ENCODE measurements around the gene BAIAP2L1. TPM values are rescaled to one million over a fixed set of nuclear protein-coding genes. Genes with fewer than 3 reads are reported as not detected.
A peak's percentile ranks its signal among the peaks of the same experiment; 100 is the strongest.

Gene BAIAP2L1
- total and polyA plus RNA-seq, 2 donors (not counting 1 experiment from before 2014, with no cell fraction given): 3.1 to 5.3 TPM

DNA sequence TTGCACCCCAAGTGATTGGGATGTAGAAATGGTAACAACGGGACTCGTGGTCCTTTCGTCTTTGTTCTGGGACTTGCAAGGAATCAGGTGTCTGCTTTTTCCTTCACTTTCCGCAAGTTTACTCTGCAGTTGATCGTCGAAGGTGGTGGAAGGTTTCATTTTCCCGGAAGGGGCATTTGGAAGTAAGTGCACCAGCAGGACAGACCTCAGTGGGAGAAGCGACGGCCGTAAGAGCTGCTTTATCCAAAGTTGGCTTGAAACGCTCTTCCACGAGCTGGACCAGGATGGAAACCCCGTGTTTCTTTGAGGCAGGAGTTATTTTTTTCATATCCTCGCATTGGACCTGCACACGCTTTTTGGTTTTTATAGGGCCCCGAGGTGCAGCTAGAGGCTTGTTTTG lies 118.2 kb downstream of the BAIAP2L1 start:
- Histone ChIP-seq H3K4me3 (replicated peaks in 1 of 4; ENCODE audit: control extremely low read depth in 1 of 4, insufficient read depth in 1 of 4, low read depth in 3 of 4, low read length in 4 of 4) (peak overlapping the region; percentile 52 to 98 (median 73)), H3K27ac (ENCODE audit: insufficient read depth, low read length) (peak overlapping the region; percentile 88), H2AFZ (ENCODE audit: low read length) (no peak overlapping the region), H3K4me2 (ENCODE audit: extremely low read depth, insufficient read depth, low read length) (peak overlapping the region; percentile 91), H3K79me2 (ENCODE audit: control insufficient read depth, insufficient read depth, low read length) (peaks cover 60% of the 10 kb centered on the region), H3K4me1 (ENCODE audit: control insufficient read depth, extremely low read depth, insufficient read depth, low read length) (peaks cover 28% of the 10 kb centered on the region), H3K36me3 (ENCODE audit: control insufficient read depth, insufficient read depth, low read length) (peaks cover 11% of the 10 kb centered on the region), H3K9ac (ENCODE audit: insufficient read depth, low read length) (peak overlapping the region; percentile 93), H3K27me3 (ENCODE audit: control insufficient read depth, insufficient read depth, low read length) (no peaks in the 10 kb centered on the region), H4K20me1 (ENCODE audit: control insufficient read depth, extremely low read depth, insufficient read depth, low read length) (no peaks in the 10 kb centered on the region), H3K9me3 (ENCODE audit: control insufficient read depth, insufficient read depth, low read depth, low read length) (no peaks in the 10 kb centered on the region)
- no peak for TF ChIP-seq CTCF (conservative IDR thresholded peaks at IDR 0.05 in 1 of 2, IDR thresholded peaks at IDR 0.05 in 1 of 2; ENCODE audit: low read depth in 1 of 2, low read length in 2 of 2)
- no peak for TF ChIP-seq EZH2 (IDR thresholded peaks at IDR 0.05; ENCODE audit: low read length, missing control alignments)
- DNase-seq (ENCODE audit: low read depth in 2 of 2): peak in 1 of 2 donors; percentile 14

- H3K27ac ChIP-seq (ENCODE audit: insufficient read depth, low read length): peak overlapping the region; percentile 88
- peak overlapping the region; percentile 52 to 98 (median 73) for H3K4me3 ChIP-seq (replicated peaks in 1 of 4; ENCODE audit: control extremely low read depth in 1 of 4, insufficient read depth in 1 of 4, low read depth in 3 of 4, low read length in 4 of 4)
- H3K9me3 ChIP-seq (ENCODE audit: control insufficient read depth, insufficient read depth, low read depth, low read length): no peaks in the 10 kb centered on the region
- H4K20me1 ChIP-seq (ENCODE audit: control insufficient read depth, extremely low read depth, insufficient read depth, low read length): no peaks in the 10 kb centered on the region
- no peak overlapping the region for H2AFZ ChIP-seq (ENCODE audit: low read length)
- TF ChIP-seq CTCF (conservative IDR thresholded peaks at IDR 0.05 in 1 of 2, IDR thresholded peaks at IDR 0.05 in 1 of 2; ENCODE audit: low read depth in 1 of 2, low read length in 2 of 2) (no peak), EZH2 (IDR thresholded peaks at IDR 0.05; ENCODE audit: low read length, missing control alignments) (no peak)
- H3K9ac ChIP-seq (ENCODE audit: insufficient read depth, low read length): peak overlapping the region; percentile 93
- no peaks in the 10 kb centered on the region for H3K27me3 ChIP-seq (ENCODE audit: control insufficient read depth, insufficient read depth, low read length)
- H3K36me3 ChIP-seq (ENCODE audit: control insufficient read depth, insufficient read depth, low read length): peaks cover 11% of the 10 kb centered on the region
- DNase-seq (ENCODE audit: low read depth in 2 of 2): no peak
- peaks cover 28% of the 10 kb centered on the region for H3K4me1 ChIP-seq (ENCODE audit: control insufficient read depth, extremely low read depth, insufficient read depth, low read length)
- H3K79me2 ChIP-seq (ENCODE audit: control insufficient read depth, insufficient read depth, low read length): peaks cover 52% of the 10 kb centered on the region
- peak overlapping the region; percentile 91 for H3K4me2 ChIP-seq (ENCODE audit: extremely low read depth, insufficient read depth, low read length)
These were observed 118.9 kb downstream of the BAIAP2L1 start for GRCh38 chr7:98281757-98282606.

DNA sequence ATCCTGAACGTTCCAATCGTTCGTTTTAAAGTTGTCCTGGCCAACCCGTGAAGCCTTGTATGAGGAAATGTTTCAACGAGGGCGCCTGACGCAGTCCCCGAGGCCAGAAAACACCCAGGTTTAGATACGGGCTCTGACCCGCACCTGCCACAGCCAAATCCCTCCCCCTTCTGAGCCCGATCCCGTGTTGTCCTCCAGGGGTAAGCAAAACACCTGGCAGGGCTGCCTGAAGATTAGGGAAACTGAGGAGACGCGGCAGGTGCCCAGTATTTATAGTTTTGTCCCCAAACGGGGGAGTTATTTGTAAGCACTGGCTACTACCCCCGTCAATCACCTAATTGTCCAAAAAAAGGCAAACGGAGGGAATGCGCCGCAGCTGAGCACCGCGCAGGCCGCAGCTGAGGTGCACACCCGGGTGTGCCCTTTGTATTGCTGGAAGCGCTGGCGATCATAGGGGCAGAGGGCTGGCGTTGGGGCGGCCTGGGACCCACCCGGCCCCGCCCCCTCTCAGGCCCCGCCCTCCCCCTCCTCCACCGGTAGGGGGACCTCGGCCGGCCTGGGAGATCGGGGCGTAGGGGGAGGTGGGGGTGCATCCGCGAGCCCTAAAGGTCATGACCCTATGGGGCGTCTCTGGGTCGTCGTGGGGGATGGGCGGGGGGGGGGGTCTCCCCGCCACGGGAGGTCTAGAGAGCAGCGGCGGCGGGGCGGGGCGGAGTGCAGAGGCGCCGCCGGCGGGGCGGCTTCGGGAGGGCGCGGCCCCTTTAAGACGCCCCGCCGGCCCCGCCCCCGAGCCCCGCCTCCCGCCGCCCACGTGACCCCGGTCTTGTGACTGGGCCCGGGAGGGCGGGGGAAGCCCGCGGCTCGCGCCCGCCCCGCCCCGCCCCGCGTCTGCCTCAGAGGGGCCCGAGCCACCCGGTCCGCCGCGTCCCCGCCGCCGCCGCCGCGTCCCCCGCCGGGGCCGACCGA lies 119.8 kb downstream of the BAIAP2L1 start, which contains the start of gene BRI3:
Gene BRI3, plus strand, starts transcription at position 896 of the 966 bp plus-strand sequence. CDS start 110 bp downstream, outside the sequence.
- peak within 1 kb of the TSS; percentile 93 for H3K9ac ChIP-seq (ENCODE audit: insufficient read depth, low read length)
- DNase-seq (ENCODE audit: low read depth in 2 of 2): peak; percentile 82 to 86
- H3K79me2 ChIP-seq (ENCODE audit: control insufficient read depth, insufficient read depth, low read length): peaks cover 43% of the 10 kb centered on the region
- peak within 1 kb of the TSS; percentile 52 to 98 (median 73) for H3K4me3 ChIP-seq (replicated peaks in 1 of 4; ENCODE audit: control extremely low read depth in 1 of 4, insufficient read depth in 1 of 4, low read depth in 3 of 4, low read length in 4 of 4)
- H3K27me3 ChIP-seq (ENCODE audit: control insufficient read depth, insufficient read depth, low read length): no peaks in the 10 kb centered on the region
- no peaks in the 10 kb centered on the region for H3K9me3 ChIP-seq (ENCODE audit: control insufficient read depth, insufficient read depth, low read depth, low read length)
- no peaks in the 10 kb centered on the region for H4K20me1 ChIP-seq (ENCODE audit: control insufficient read depth, extremely low read depth, insufficient read depth, low read length)
- H3K4me1 ChIP-seq (ENCODE audit: control insufficient read depth, extremely low read depth, insufficient read depth, low read length): peaks cover 23% of the 10 kb centered on the region
- H3K36me3 ChIP-seq (ENCODE audit: control insufficient read depth, insufficient read depth, low read length): peaks cover 11% of the 10 kb centered on the region
- peak within 1 kb of the TSS; percentile 94 for H3K4me2 ChIP-seq (ENCODE audit: extremely low read depth, insufficient read depth, low read length)
- peak within 1 kb of the TSS; percentile 88 for H3K27ac ChIP-seq (ENCODE audit: insufficient read depth, low read length)
- H2AFZ ChIP-seq (ENCODE audit: low read length): peak within 1 kb of the TSS; percentile 55
- TF ChIP-seq CTCF (conservative IDR thresholded peaks at IDR 0.05 in 1 of 2, IDR thresholded peaks at IDR 0.05 in 1 of 2; ENCODE audit: low read depth in 1 of 2, low read length in 2 of 2): no peak
